Measurements from ENCODE around the gene GPC1. TPM values are rescaled to one million over a fixed set of nuclear protein-coding genes. Genes with fewer than 3 reads are reported as not detected.

GPC1 gene
- total and polyA plus RNA-seq, 10 of the 15 experiments (the other 5 are each of a cell fraction or from before 2014, with no cell fraction given) = 0.06 to 0.77 (median 0.23) TPM; not detected in 3

DNA sequence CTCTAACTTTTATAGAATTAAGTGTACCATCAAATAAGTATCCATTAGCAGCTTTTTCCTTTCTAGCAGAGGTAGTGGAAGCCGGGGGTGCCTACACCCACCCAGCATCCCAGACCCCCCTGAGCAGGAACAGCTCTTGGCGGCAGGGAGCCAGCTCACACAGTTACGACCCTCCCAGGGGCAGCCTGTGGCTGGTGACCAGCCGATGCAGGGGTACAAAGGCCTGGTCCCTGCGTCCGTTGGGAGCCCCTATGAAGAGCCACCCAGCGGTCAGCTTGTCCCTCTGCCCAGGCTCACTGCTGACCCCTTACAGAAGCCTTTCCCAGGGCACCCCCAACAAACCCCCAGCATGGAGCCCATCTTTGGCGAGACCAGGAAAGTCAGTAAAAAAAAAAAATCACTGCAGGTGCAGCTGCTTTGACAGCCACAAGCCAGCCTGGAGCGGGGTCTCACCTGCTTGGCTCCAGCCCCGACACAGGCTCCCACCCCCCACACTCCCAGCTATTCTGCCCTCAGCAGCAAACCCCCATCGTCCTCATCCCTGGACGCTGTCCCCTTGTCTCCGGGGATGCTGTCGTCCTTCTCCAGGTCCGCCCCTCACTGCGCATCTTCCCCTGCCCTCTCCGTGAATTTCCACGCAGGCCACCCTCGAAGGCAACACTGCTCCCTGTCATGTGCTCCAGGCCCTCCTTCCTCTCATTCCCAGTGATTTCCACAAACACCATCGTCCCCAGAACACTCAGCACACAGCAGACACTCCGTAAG lies 43.1 kb downstream of the GPC1 start:
- Histone ChIP-seq H3K9me3 (replicated peaks; ENCODE audit: control insufficient read depth, insufficient read depth, low read length) (no peaks in the 10 kb centered on the region; the same call in 1 of the 3 replicates), H3K4me2 (ENCODE audit: control insufficient read depth, insufficient read depth) (no peak overlapping the region), H3K79me2 (ENCODE audit: control insufficient read depth, insufficient read depth, low read length) (no peaks in the 10 kb centered on the region), H3K4me1 (ENCODE audit: control insufficient read depth, insufficient read depth, low read length) (no peaks in the 10 kb centered on the region), H3K27me3 (replicated peaks in 1 of 2; ENCODE audit: control insufficient read depth in 2 of 2, insufficient read depth in 2 of 2, low read length in 1 of 2) (no peaks in the 10 kb centered on the region), H3K27ac (ENCODE audit: control insufficient read depth, insufficient read depth) (no peak overlapping the region), H3K9ac (ENCODE audit: control insufficient read depth, insufficient read depth, low read length) (no peak overlapping the region), H3K4me3 (no peak overlapping the region), H3K36me3 (ENCODE audit: control insufficient read depth in 2 of 2, insufficient read depth in 2 of 2, low read length in 1 of 2) (no peaks in the 10 kb centered on the region), H2AFZ (ENCODE audit: control insufficient read depth, low read depth, low read length) (no peak overlapping the region), H4K20me1 (ENCODE audit: control insufficient read depth, insufficient read depth) (no peaks in the 10 kb centered on the region)
- in situ Hi-C loops (cut with MboI) (no loop called here), intact Hi-C loops (cut with micrococcal nuclease; ENCODE audit: unreplicated experiment) (no loop called here)
- ChIA-PET CTCF (no interaction called here), SMC1A (ENCODE audit: uncharacterized antibody, unreplicated experiment) (no interaction called here), RAD21 (ENCODE audit: unreplicated experiment) (no interaction called here), POLR2A (no interaction called here)
- no TSS peak for BruUV-seq (replicated peaks)
- FAIRE-seq = no peak
- no peak for DNase-seq (ENCODE audit: low read depth, low spot score)
- 76% methylated on average over 20 of the region's 21 CpGs for WGBS (ENCODE audit: insufficient coverage, insufficient replicate concordance, low lambda C conversion rate, missing lambda C conversion rate)
- ATAC-seq = no peak
- TF ChIP-seq, protein P1, sequence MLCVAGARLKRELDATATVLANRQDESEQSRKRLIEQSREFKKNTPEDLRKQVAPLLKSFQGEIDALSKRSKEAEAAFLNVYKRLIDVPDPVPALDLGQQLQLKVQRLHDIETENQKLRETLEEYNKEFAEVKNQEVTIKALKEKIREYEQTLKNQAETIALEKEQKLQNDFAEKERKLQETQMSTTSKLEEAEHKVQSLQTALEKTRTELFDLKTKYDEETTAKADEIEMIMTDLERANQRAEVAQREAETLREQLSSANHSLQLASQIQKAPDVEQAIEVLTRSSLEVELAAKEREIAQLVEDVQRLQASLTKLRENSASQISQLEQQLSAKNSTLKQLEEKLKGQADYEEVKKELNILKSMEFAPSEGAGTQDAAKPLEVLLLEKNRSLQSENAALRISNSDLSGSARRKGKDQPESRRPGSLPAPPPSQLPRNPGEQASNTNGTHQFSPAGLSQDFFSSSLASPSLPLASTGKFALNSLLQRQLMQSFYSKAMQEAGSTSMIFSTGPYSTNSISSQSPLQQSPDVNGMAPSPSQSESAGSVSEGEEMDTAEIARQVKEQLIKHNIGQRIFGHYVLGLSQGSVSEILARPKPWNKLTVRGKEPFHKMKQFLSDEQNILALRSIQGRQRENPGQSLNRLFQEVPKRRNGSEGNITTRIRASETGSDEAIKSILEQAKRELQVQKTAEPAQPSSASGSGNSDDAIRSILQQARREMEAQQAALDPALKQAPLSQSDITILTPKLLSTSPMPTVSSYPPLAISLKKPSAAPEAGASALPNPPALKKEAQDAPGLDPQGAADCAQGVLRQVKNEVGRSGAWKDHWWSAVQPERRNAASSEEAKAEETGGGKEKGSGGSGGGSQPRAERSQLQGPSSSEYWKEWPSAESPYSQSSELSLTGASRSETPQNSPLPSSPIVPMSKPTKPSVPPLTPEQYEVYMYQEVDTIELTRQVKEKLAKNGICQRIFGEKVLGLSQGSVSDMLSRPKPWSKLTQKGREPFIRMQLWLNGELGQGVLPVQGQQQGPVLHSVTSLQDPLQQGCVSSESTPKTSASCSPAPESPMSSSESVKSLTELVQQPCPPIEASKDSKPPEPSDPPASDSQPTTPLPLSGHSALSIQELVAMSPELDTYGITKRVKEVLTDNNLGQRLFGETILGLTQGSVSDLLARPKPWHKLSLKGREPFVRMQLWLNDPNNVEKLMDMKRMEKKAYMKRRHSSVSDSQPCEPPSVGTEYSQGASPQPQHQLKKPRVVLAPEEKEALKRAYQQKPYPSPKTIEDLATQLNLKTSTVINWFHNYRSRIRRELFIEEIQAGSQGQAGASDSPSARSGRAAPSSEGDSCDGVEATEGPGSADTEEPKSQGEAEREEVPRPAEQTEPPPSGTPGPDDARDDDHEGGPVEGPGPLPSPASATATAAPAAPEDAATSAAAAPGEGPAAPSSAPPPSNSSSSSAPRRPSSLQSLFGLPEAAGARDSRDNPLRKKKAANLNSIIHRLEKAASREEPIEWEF (IDR thresholded peaks at IDR 0.05; ENCODE audit: insufficient replicate concordance, low read depth, low read length) = no peak
- no peak for TF ChIP-seq NFYA (IDR thresholded peaks at IDR 0.05; ENCODE audit: borderline replicate concordance, low read depth, low read length)
- TF ChIP-seq SMARCA5 (IDR thresholded peaks at IDR 0.05) = no peak
- no peak for TF ChIP-seq FOS (IDR thresholded peaks at IDR 0.05; ENCODE audit: borderline replicate concordance, extremely low read depth, insufficient read length)
- TF ChIP-seq SIN3A (IDR thresholded peaks at IDR 0.05; ENCODE audit: low read depth, low read length) = no peak
- TF ChIP-seq, protein P2, sequence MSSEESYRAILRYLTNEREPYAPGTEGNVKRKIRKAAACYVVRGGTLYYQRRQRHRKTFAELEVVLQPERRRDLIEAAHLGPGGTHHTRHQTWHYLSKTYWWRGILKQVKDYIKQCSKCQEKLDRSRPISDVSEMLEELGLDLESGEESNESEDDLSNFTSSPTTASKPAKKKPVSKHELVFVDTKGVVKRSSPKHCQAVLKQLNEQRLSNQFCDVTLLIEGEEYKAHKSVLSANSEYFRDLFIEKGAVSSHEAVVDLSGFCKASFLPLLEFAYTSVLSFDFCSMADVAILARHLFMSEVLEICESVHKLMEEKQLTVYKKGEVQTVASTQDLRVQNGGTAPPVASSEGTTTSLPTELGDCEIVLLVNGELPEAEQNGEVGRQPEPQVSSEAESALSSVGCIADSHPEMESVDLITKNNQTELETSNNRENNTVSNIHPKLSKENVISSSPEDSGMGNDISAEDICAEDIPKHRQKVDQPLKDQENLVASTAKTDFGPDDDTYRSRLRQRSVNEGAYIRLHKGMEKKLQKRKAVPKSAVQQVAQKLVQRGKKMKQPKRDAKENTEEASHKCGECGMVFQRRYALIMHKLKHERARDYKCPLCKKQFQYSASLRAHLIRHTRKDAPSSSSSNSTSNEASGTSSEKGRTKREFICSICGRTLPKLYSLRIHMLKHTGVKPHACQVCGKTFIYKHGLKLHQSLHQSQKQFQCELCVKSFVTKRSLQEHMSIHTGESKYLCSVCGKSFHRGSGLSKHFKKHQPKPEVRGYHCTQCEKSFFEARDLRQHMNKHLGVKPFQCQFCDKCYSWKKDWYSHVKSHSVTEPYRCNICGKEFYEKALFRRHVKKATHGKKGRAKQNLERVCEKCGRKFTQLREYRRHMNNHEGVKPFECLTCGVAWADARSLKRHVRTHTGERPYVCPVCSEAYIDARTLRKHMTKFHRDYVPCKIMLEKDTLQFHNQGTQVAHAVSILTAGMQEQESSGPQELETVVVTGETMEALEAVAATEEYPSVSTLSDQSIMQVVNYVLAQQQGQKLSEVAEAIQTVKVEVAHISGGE (CRISPR knock-in tag; IDR thresholded peaks at IDR 0.05) = no peak
- TF ChIP-seq TBL1XR1 (IDR thresholded peaks at IDR 0.05; ENCODE audit: low read depth, low read length) = no peak
- no peak for TF ChIP-seq KAT2A (conservative IDR thresholded peaks at IDR 0.05; ENCODE audit: control insufficient read depth, low read depth, low read length)
- TF ChIP-seq, protein P3, sequence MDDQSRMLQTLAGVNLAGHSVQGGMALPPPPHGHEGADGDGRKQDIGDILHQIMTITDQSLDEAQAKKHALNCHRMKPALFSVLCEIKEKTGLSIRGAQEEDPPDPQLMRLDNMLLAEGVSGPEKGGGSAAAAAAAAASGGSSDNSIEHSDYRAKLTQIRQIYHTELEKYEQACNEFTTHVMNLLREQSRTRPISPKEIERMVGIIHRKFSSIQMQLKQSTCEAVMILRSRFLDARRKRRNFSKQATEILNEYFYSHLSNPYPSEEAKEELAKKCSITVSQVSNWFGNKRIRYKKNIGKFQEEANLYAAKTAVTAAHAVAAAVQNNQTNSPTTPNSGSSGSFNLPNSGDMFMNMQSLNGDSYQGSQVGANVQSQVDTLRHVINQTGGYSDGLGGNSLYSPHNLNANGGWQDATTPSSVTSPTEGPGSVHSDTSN (IDR thresholded peaks at IDR 0.05; ENCODE audit: insufficient replicate concordance, low read depth, low read length) = no peak
- no peak for TF ChIP-seq MTA3 (IDR thresholded peaks at IDR 0.05; ENCODE audit: borderline replicate concordance, low read length)
- TF ChIP-seq, protein P4, sequence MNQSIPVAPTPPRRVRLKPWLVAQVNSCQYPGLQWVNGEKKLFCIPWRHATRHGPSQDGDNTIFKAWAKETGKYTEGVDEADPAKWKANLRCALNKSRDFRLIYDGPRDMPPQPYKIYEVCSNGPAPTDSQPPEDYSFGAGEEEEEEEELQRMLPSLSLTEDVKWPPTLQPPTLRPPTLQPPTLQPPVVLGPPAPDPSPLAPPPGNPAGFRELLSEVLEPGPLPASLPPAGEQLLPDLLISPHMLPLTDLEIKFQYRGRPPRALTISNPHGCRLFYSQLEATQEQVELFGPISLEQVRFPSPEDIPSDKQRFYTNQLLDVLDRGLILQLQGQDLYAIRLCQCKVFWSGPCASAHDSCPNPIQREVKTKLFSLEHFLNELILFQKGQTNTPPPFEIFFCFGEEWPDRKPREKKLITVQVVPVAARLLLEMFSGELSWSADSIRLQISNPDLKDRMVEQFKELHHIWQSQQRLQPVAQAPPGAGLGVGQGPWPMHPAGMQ (IDR thresholded peaks at IDR 0.05; ENCODE audit: borderline replicate concordance) = no peak
- no peak for TF ChIP-seq RCOR1 (conservative IDR thresholded peaks at IDR 0.05; ENCODE audit: low read depth, low read length)
